SJCRH30 (cell line): ENCODE data around the gene NSUN3. TPM values are rescaled to one million over a fixed set of nuclear protein-coding genes. Genes with fewer than 3 reads are reported as not detected.
A peak's percentile ranks its signal among the peaks of the same experiment; 100 is the strongest.

ENCODE experiments used
- DNase-seq, 2 experiments: peaks; one replicate each; pipeline ENCODE4 v3.0.0-alpha.2; 2015 to 2020
- H3K27ac ChIP-seq: fragments of 250-450 bp; sonication (Bioruptor Pico); 2 replicates; pipeline ENCODE4 v1.5.1; 2020; ENCODE audit warnings: mild to moderate bottlenecking, moderate library complexity
- H3K27me3 ChIP-seq: fragments of 250-450 bp; sonication (Bioruptor Pico); 2 replicates; pipeline ENCODE4 v1.5.1; 2020; ENCODE audit warnings: mild to moderate bottlenecking, moderate library complexity
- H3K36me3 ChIP-seq: fragments of 250-450 bp; sonication (Bioruptor Pico); 2 replicates; pipeline ENCODE4 v1.5.1; 2020; ENCODE audit warnings: mild to moderate bottlenecking, moderate library complexity
- H3K4me1 ChIP-seq: fragments of 250-450 bp; sonication (Bioruptor Pico); 2 replicates; pipeline ENCODE4 v1.5.1; 2020; ENCODE audit warnings: mild to moderate bottlenecking, moderate library complexity
- H3K4me3 ChIP-seq: fragments of 250-450 bp; sonication (Bioruptor Pico); 2 replicates; pipeline ENCODE4 v1.5.1; 2020; ENCODE audit warnings: mild to moderate bottlenecking, moderate library complexity
- H3K9me3 ChIP-seq: fragments of 250-450 bp; sonication (Bioruptor Pico); replicated peaks from 2 replicates; pipeline ENCODE4 v1.5.1; 2020; ENCODE audit warnings: mild to moderate bottlenecking, moderate library complexity
- total RNA-seq: library from RNA; depleted of rRNA; stranded (reverse); fragments of >200 nt; shearing (Covaris generic); gene quantifications from 2 replicates; pipeline ENCODE4 v1.2.3, GENCODE V29; 2014

NSUN3 gene
- total RNA-seq, 1 experiment from 2014 or later, result 16.4 TPM

GRCh38 chr3:94130690-94131089, 67.8 kb downstream of the NSUN3 start:
- DNase-seq, result no peak
- no peaks in the 10 kb centered on the region for H3K4me1 ChIP-seq
- H3K27ac ChIP-seq, result no peak overlapping the region
- no peak overlapping the region for H3K4me3 ChIP-seq
- H3K36me3 ChIP-seq, result no peaks in the 10 kb centered on the region
- H3K27me3 ChIP-seq, result no peaks in the 10 kb centered on the region
- H3K9me3 ChIP-seq, result no peaks in the 10 kb centered on the region

DNA sequence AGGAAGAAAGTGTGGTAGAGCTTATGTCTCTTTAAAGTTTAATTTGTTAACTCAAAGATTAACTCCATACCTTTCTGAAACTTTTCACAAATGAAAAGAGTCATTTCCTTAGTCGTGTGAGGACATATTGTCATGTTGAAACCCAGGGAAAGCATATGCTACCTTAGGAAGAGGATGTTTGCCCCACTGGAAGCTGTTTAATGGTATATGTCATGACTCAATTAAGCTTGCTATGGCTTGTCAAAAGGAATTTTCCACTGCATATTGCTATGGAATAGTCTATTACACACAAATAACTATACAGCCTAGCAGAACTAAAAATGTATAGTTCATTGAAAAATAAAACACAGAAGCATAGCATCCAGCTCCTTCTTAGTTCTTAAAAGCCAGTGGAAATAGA, 69.9 kb downstream of the NSUN3 start:
- DNase-seq, result no peak
- Histone ChIP-seq H3K4me3 (no peak overlapping the region), H3K9me3 (no peaks in the 10 kb centered on the region), H3K4me1 (no peaks in the 10 kb centered on the region), H3K36me3 (no peaks in the 10 kb centered on the region), H3K27me3 (no peaks in the 10 kb centered on the region), H3K27ac (no peak overlapping the region)

DNA sequence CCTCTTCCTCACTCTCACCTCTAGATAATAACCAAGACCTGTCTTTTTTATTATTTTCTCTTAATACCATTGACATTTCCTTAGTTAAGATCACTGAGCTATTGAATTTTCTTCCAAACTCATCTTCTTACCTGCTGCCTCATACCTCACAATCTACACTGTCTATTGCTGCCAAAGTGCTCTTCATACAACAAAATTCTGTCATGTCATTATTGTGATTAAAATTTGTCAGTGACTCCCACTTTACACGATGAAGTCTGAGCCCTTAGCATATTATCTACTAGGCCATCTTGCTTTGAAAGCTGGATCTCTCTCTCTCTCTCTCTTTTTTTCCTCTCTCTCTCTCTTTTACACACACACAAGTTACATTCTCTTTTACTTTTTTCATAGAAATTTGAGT, 73.3 kb downstream of the NSUN3 start:
- no peaks in the 10 kb centered on the region for H3K36me3 ChIP-seq
- DNase-seq, result no peak
- H3K4me3 ChIP-seq, result no peak overlapping the region
- no peaks in the 10 kb centered on the region for H3K9me3 ChIP-seq
- H3K4me1 ChIP-seq, result no peaks in the 10 kb centered on the region
- no peak overlapping the region for H3K27ac ChIP-seq
- H3K27me3 ChIP-seq, result no peaks in the 10 kb centered on the region

- DNase-seq, result no peak
- H3K27ac ChIP-seq, result no peak overlapping the region
These were observed 74.5 kb downstream of the NSUN3 start for GRCh38 chr3:94137377-94137776.

GRCh38 chr3:94146455-94146854, 83.6 kb downstream of the NSUN3 start:
- no peak for DNase-seq
- no peak overlapping the region for H3K27ac ChIP-seq
- H3K36me3 ChIP-seq, result no peaks in the 10 kb centered on the region
- H3K9me3 ChIP-seq, result no peaks in the 10 kb centered on the region
- no peaks in the 10 kb centered on the region for H3K27me3 ChIP-seq
- H3K4me3 ChIP-seq, result no peak overlapping the region
- H3K4me1 ChIP-seq, result no peaks in the 10 kb centered on the region

More at GRCh38 chr3:94137377-94137776, 74.5 kb downstream of the NSUN3 start:
- Histone ChIP-seq H3K4me3 (no peak overlapping the region), H3K9me3 (no peaks in the 10 kb centered on the region), H3K27me3 (no peaks in the 10 kb centered on the region), H3K4me1 (no peaks in the 10 kb centered on the region), H3K36me3 (no peaks in the 10 kb centered on the region)

GRCh38 chr3:94147012-94147411, 84.2 kb downstream of the NSUN3 start:
- Histone ChIP-seq H3K4me1 (no peaks in the 10 kb centered on the region), H3K27me3 (no peaks in the 10 kb centered on the region)

DNA sequence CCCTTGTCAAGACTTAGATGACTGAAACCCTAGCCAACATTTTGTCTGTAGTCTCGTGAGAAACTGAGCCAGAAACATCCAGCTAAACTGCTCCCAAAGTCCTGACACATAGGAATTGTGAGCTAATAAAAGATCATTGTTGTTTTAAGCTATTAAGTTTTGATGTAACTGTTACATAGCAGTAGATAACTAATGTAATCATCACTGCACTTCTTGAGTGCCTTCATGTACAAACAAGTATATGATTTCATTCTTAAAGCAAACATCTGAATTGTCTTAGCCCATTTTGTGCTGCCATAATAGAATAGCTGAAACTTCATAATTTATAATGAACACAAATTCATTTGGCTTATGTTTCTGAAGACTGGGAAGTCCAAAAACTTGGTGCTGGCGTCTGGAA, 87.3 kb downstream of the NSUN3 start:
- DNase-seq, result no peak
- Histone ChIP-seq H3K9me3 (no peaks in the 10 kb centered on the region), H3K27me3 (no peaks in the 10 kb centered on the region), H3K27ac (no peak overlapping the region), H3K4me3 (no peak overlapping the region), H3K36me3 (no peaks in the 10 kb centered on the region), H3K4me1 (no peaks in the 10 kb centered on the region)

More at GRCh38 chr3:94147012-94147411, 84.2 kb downstream of the NSUN3 start:
- DNase-seq, result no peak
- Histone ChIP-seq H3K9me3 (no peaks in the 10 kb centered on the region), H3K27ac (no peak overlapping the region), H3K4me3 (no peak overlapping the region), H3K36me3 (no peaks in the 10 kb centered on the region)

DNA sequence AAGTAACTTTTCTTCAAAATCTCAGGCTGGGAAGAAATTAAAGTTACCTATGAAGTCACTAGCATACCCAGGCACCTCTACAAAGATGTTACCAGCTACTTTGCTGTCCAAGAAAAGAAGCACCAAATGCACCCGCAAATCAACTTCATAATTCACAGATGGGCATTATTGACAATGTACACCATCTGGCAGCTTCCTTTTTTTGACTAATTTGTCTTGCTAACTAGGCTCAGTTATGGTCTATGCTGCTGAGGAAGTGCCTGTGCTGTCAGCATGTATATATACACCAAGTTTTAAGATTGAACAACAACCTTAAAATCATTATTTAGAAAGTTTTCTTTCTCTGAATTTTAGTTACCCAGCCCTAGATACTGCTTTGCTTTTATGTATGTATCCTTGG, 93.8 kb downstream of the NSUN3 start:
- Histone ChIP-seq H3K4me3 (no peak overlapping the region), H3K27me3 (no peaks in the 10 kb centered on the region), H3K4me1 (no peaks in the 10 kb centered on the region), H3K36me3 (no peaks in the 10 kb centered on the region), H3K27ac (no peak overlapping the region), H3K9me3 (no peaks in the 10 kb centered on the region)
- no peak for DNase-seq

DNA sequence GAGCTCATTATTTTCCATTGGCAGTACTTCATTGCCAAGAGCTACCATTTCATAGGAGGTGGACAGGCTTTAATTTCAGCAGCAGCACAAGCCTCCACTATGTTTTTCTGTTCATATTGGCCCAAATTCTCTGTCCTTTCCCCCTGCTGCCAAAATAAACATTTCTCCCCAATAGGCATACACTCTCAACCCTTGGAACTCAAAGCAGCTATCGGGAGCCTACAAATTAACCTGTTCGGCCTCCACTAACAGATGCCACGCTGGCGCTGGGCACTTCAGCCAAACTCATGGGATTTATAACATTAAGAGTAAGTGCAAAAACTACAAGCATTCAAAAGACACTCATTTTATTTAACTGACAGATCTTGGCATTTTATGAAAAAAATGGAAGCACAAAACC, 95.7 kb downstream of the NSUN3 start:
- H3K4me1 ChIP-seq, result no peaks in the 10 kb centered on the region
- DNase-seq, result no peak

DNA sequence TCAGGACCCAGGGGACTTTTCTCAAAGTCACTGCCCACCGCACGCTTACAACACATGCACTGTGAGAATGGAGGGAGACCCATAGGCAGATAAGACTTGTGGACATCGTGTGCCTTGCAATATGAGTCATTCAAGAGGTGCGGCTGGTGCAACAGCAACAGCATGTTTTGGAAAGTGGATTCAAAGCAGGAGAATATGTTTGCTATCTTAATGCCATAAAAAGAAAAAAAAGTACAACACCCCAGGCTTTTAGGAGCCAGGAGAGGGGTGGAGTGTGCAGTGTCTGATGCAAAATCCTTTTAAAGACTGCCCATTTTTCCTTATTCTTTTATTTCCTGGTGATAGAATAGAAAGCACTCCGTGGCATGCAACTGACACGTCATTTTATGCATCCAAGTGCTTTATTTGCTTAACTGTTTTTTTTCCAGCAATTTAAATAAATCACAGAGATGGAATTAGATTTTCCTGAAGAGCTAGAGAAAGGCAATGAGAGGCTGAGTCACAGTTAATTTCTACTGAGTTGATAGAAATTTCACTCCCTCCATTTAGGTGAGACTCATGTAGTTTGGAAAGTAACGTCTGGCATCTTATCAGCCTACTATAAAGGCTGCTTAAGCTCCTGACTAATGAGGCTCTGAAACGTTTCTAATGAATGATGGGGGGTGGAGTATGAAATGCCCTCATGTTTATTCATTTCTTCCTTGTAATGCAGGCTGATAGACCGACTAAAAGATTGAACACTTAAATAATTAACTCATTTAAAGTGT, 96.4 kb downstream of the NSUN3 start:
- Histone ChIP-seq H3K36me3 (no peaks in the 10 kb centered on the region), H3K27ac (no peak overlapping the region), H3K4me3 (no peak overlapping the region), H3K4me1 (no peaks in the 10 kb centered on the region), H3K9me3 (no peaks in the 10 kb centered on the region), H3K27me3 (no peaks in the 10 kb centered on the region)
- DNase-seq, result no peak

More for the DNA sequence above, 95.7 kb downstream of the NSUN3 start:
- Histone ChIP-seq H3K4me3 (no peak overlapping the region), H3K27ac (no peak overlapping the region), H3K27me3 (no peaks in the 10 kb centered on the region), H3K36me3 (no peaks in the 10 kb centered on the region), H3K9me3 (no peaks in the 10 kb centered on the region)

- Histone ChIP-seq H3K36me3 (no peaks in the 10 kb centered on the region), H3K27me3 (no peaks in the 10 kb centered on the region), H3K4me3 (no peak overlapping the region), H3K4me1 (no peaks in the 10 kb centered on the region), H3K27ac (no peak overlapping the region), H3K9me3 (no peaks in the 10 kb centered on the region; the same call in 1 of the 2 replicates)
- peak; percentile 12 to 14 for DNase-seq
These were observed 99.8 kb downstream of the NSUN3 start for GRCh38 chr3:94162700-94163099.

DNA sequence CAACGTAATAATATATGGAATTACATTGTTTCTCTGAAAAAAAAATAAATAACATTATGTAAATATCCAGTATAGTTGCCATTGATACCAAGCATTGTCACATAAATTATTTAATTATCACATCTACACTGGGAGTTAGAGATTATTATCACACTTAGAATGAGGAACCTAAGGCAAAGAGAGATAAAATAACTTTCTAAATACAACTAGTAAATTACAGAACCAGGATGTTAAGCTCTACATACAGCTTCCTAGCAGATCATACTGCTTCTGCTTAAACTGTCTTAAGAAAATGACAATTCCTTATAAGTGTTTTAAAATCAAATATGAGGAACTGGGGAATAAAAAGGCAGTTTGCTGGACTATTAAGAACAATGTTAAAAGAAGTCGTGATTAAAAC, 104.5 kb downstream of the NSUN3 start:
- no peaks in the 10 kb centered on the region for H3K4me1 ChIP-seq
- H3K4me3 ChIP-seq, result no peak overlapping the region
- no peak for DNase-seq
- H3K27ac ChIP-seq, result no peak overlapping the region
- no peaks in the 10 kb centered on the region; the same call in 1 of the 2 replicates for H3K9me3 ChIP-seq
- H3K27me3 ChIP-seq, result no peaks in the 10 kb centered on the region
- H3K36me3 ChIP-seq, result no peaks in the 10 kb centered on the region

DNA sequence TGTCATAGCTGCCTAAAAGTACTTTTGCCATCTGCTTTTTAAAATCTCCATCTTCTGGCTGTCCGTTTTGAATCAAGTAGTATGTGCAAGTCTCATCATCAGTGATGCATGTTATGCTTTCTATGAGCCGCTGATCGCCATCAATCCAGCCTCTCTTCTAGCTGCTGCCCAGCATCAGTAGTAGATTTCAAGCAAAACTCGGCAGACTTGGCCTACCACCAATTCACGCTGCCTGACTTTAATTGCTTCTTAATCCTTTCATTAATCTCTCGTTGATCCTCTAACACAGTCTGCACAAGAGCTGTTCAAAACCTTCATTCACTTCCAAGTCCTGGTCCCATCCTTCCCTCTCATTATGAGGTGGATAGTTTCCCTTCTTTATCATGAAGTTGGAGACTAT, 104.9 kb downstream of the NSUN3 start:
- no peak overlapping the region for H3K4me3 ChIP-seq
- H3K9me3 ChIP-seq, result no peaks in the 10 kb centered on the region; the same call in 1 of the 2 replicates
- no peak for DNase-seq
- no peaks in the 10 kb centered on the region for H3K36me3 ChIP-seq
- H3K27ac ChIP-seq, result no peak overlapping the region
- no peaks in the 10 kb centered on the region for H3K4me1 ChIP-seq
- no peaks in the 10 kb centered on the region for H3K27me3 ChIP-seq

DNA sequence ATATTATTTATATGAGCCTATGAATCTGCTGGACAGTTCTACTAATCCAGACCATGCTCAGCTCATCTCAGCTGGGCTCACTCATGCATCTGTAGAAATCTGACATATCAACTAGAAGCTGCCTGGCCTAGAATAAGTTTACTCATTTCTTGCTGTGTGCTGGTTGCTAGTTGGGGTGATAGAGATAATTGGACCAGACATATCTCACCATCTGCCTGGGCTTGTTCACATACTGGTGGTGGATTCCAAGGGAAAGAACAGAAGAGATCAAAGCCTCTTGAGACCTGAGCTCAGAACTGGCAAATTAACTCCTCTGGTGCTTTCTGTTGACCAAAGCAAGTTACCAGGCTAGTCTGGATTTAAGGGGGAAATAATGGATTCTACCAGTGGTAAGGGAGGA, 109.1 kb downstream of the NSUN3 start:
- DNase-seq, result no peak
- Histone ChIP-seq H3K27ac (no peak overlapping the region), H3K36me3 (no peaks in the 10 kb centered on the region), H3K9me3 (no peaks in the 10 kb centered on the region; the same call in 1 of the 2 replicates), H3K4me3 (no peak overlapping the region), H3K4me1 (no peaks in the 10 kb centered on the region), H3K27me3 (no peaks in the 10 kb centered on the region)

DNA sequence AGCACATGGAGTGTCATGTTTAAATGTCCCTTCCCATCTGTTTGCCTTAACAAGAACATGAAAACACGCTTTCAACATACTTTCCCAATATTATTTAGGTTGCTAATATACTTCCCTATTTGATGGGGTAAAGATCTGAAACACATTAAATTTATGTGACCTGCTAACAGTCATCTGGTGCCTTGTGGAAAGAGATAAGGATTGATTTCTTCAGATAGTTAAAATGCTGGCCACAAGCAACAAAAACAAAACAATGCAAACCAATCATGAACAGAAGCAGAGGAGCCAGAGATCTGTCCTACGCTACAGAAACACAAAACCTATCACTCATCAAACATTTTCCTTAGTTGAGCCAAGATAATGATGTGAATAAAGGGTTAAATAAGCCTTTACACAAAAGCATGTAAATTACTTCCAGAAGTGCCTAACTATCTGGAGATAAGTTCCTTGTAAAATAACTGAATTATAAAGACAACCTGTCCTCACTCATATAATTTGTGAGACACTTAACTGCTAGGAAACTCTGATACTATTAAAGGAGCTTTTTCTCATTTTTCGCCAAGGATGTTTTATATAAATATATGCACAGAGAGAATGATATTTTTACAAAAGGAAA, 109.9 kb downstream of the NSUN3 start:
- Histone ChIP-seq H3K4me1 (no peaks in the 10 kb centered on the region), H3K4me3 (no peak overlapping the region), H3K27ac (no peak overlapping the region), H3K27me3 (no peaks in the 10 kb centered on the region), H3K36me3 (no peaks in the 10 kb centered on the region), H3K9me3 (no peaks in the 10 kb centered on the region)
- no peak for DNase-seq
